Measurements from ENCODE around the gene TTLL11. TPM values are rescaled to one million over a fixed set of nuclear protein-coding genes. Genes with fewer than 3 reads are reported as not detected.

TTLL11 gene
- total RNA-seq, 2 donors from 2014 or later = 0.39 to 2.1 TPM

GRCh38 chr9:122051351-122052321 is 41.5 kb downstream of the TTLL11 start:
- ATAC-seq (peak; percentile 95), DNase-seq (ENCODE audit: low spot score in 2 of 2) (peak; percentile 67 to 83)
- Mint-ChIP-seq H3K36me3 (peaks cover 13 to 15% of the 10 kb centered on the region in 2 donors), H3K9me3 (peaks cover 5% of the 10 kb centered on the region in 2 donors), H3K27ac (peak overlapping the region; percentile 39 to 70)

- peaks cover 5 to 10% of the 10 kb centered on the region in 2 donors for H3K9me3 Mint-ChIP-seq
- DNase-seq (ENCODE audit: low spot score in 2 of 2) (no peak), ATAC-seq (no peak)
- H3K36me3 Mint-ChIP-seq = peaks cover 15 to 20% of the 10 kb centered on the region in 2 donors
- no peak overlapping the region for H3K27ac Mint-ChIP-seq
Observed at GRCh38 chr9:122050167-122050566, 42.9 kb downstream of the TTLL11 start.

- Mint-ChIP-seq H3K9me3 (peaks cover 8 to 10% of the 10 kb centered on the region in 2 donors), H3K36me3 (peaks cover 12 to 22% of the 10 kb centered on the region in 2 donors), H3K27ac (no peak overlapping the region)
- ATAC-seq (no peak), DNase-seq (ENCODE audit: low spot score in 2 of 2) (no peak)
Observed at GRCh38 chr9:122042056-122042455, 51.1 kb downstream of the TTLL11 start.

- no peak overlapping the region for H3K27ac Mint-ChIP-seq
- peaks cover 0 to 6% of the 10 kb centered on the region in 2 donors for H3K9me3 Mint-ChIP-seq
- DNase-seq (ENCODE audit: low spot score in 2 of 2) = no peak
- peaks cover 9 to 13% of the 10 kb centered on the region in 2 donors for H3K36me3 Mint-ChIP-seq
- no peak for ATAC-seq
Observed at GRCh38 chr9:122040561-122041242, 52.4 kb downstream of the TTLL11 start.

- H3K27ac Mint-ChIP-seq = no peak overlapping the region
- peaks cover 9 to 13% of the 10 kb centered on the region in 2 donors for H3K36me3 Mint-ChIP-seq
- H3K9me3 Mint-ChIP-seq = peaks cover 0 to 6% of the 10 kb centered on the region in 2 donors
- ATAC-seq (no peak), DNase-seq (ENCODE audit: low spot score in 2 of 2) (no peak)
Observed at GRCh38 chr9:122039234-122039633, 53.9 kb downstream of the TTLL11 start.

- DNase-seq (ENCODE audit: low spot score in 2 of 2) (no peak), ATAC-seq (no peak)
- no peak overlapping the region for H3K27ac Mint-ChIP-seq
- no peaks in the 10 kb centered on the region for H3K9me3 Mint-ChIP-seq
- H3K36me3 Mint-ChIP-seq = peaks cover 0 to 7% of the 10 kb centered on the region in 2 donors
Observed at GRCh38 chr9:122036988-122037387, 56.1 kb downstream of the TTLL11 start.

GRCh38 chr9:122036408-122036807 is 56.7 kb downstream of the TTLL11 start:
- Mint-ChIP-seq H3K27ac (no peak overlapping the region), H3K9me3 (no peaks in the 10 kb centered on the region), H3K36me3 (peaks cover 0 to 7% of the 10 kb centered on the region in 2 donors)
- no peak for ATAC-seq
- DNase-seq (ENCODE audit: low spot score in 2 of 2) = no peak

- no peaks in the 10 kb centered on the region for H3K9me3 Mint-ChIP-seq
- no peak for DNase-seq (ENCODE audit: low spot score in 2 of 2)
- no peak overlapping the region for H3K27ac Mint-ChIP-seq
- ATAC-seq = no peak
- peaks cover 0 to 7% of the 10 kb centered on the region in 2 donors for H3K36me3 Mint-ChIP-seq
Observed at GRCh38 chr9:122033775-122034373, 59.2 kb downstream of the TTLL11 start.

GRCh38 chr9:122032346-122032745 is 60.8 kb downstream of the TTLL11 start:
- Mint-ChIP-seq H3K27ac (no peak overlapping the region), H3K36me3 (peaks cover 0 to 4% of the 10 kb centered on the region in 2 donors), H3K9me3 (no peaks in the 10 kb centered on the region)
- no peak for ATAC-seq
- no peak for DNase-seq (ENCODE audit: low spot score in 2 of 2)

- ATAC-seq (no peak), DNase-seq (ENCODE audit: low spot score in 2 of 2) (no peak)
- Mint-ChIP-seq H3K27ac (no peak overlapping the region), H3K36me3 (no peaks in the 10 kb centered on the region), H3K9me3 (no peaks in the 10 kb centered on the region)
Observed at GRCh38 chr9:122031776-122032175, 61.3 kb downstream of the TTLL11 start.

GRCh38 chr9:122031157-122031556 is 62.0 kb downstream of the TTLL11 start:
- Mint-ChIP-seq H3K27ac (no peak overlapping the region), H3K36me3 (peaks cover 0 to under 1% of the 10 kb centered on the region in 2 donors), H3K9me3 (no peaks in the 10 kb centered on the region)
- no peak for ATAC-seq
- DNase-seq (ENCODE audit: low spot score in 2 of 2) = no peak

GRCh38 chr9:122030357-122030756 is 62.8 kb downstream of the TTLL11 start:
- ATAC-seq (no peak), DNase-seq (ENCODE audit: low spot score in 2 of 2) (no peak)
- peaks cover 0 to 8% of the 10 kb centered on the region in 2 donors for H3K36me3 Mint-ChIP-seq
- H3K27ac Mint-ChIP-seq = no peak overlapping the region
- no peaks in the 10 kb centered on the region for H3K9me3 Mint-ChIP-seq

- H3K36me3 Mint-ChIP-seq = peaks cover 0 to 8% of the 10 kb centered on the region in 2 donors
Observed at GRCh38 chr9:122029898-122030297, 63.2 kb downstream of the TTLL11 start.

GRCh38 chr9:122028089-122028488 is 65.0 kb downstream of the TTLL11 start:
- DNase-seq (ENCODE audit: low spot score in 2 of 2) = no peak
- Mint-ChIP-seq H3K27ac (no peak overlapping the region), H3K9me3 (no peaks in the 10 kb centered on the region), H3K36me3 (peaks cover 5 to 14% of the 10 kb centered on the region in 2 donors)
- no peak for ATAC-seq

More at GRCh38 chr9:122029898-122030297, 63.2 kb downstream of the TTLL11 start:
- DNase-seq (ENCODE audit: low spot score in 2 of 2) (no peak), ATAC-seq (no peak)
- H3K9me3 Mint-ChIP-seq = no peaks in the 10 kb centered on the region
- H3K27ac Mint-ChIP-seq = no peak overlapping the region

- ATAC-seq = no peak
- no peak for DNase-seq (ENCODE audit: low spot score in 2 of 2)
- Mint-ChIP-seq H3K36me3 (peaks cover 5 to 13% of the 10 kb centered on the region in 2 donors), H3K9me3 (no peaks in the 10 kb centered on the region), H3K27ac (no peak overlapping the region)
Observed at GRCh38 chr9:122020398-122020797, 72.7 kb downstream of the TTLL11 start.

GRCh38 chr9:122016744-122017143 is 76.4 kb downstream of the TTLL11 start:
- peaks cover 0 to 4% of the 10 kb centered on the region in 2 donors for H3K36me3 Mint-ChIP-seq
- H3K27ac Mint-ChIP-seq = no peak overlapping the region
- H3K9me3 Mint-ChIP-seq = no peaks in the 10 kb centered on the region
- no peak for DNase-seq (ENCODE audit: low spot score in 2 of 2)
- ATAC-seq = no peak

GRCh38 chr9:122016309-122016708 is 76.8 kb downstream of the TTLL11 start:
- ATAC-seq (no peak), DNase-seq (ENCODE audit: low spot score in 2 of 2) (no peak)
- H3K36me3 Mint-ChIP-seq = no peaks in the 10 kb centered on the region
- H3K9me3 Mint-ChIP-seq = no peaks in the 10 kb centered on the region
- H3K27ac Mint-ChIP-seq = no peak overlapping the region
